B cell (primary cell): Measurements from ENCODE around the gene FAM151A. TPM values are rescaled to one million over a fixed set of nuclear protein-coding genes. Genes with fewer than 3 reads are reported as not detected.

Experiments used
- ATAC-seq: fragments of 200-7000 bp; cut with Tn5 transposase; one replicate; pipeline ENCODE4 v1.10.0; 2021; ENCODE audit warnings: low read depth, mild to moderate bottlenecking, moderate number of reproducible peaks, moderate library complexity
- CTCF ChIA-PET: fragments of 350-600 bp; sonication (Branson Sonifier 250); formaldehyde crosslinking; loops from one replicate; lab custom pipeline; 2021; ENCODE audit warnings: antibody characterized with exemption, inconsistent platforms; lab: Charles Lee
- POLR2A ChIA-PET: fragments of 350-600 bp; sonication (Branson Sonifier 250); formaldehyde crosslinking; loops from one replicate; lab custom pipeline; 2021; ENCODE audit warnings: antibody characterized with exemption; lab: Charles Lee
- DNase-seq: peaks from one replicate; pipeline ENCODE4 v3.0.0; 2013
- H2AFZ ChIP-seq: 2 replicates; pipeline ENCODE4 v1.6.1; 2012; ENCODE audit warnings: mild to moderate bottlenecking, low read depth, low read length; ENCODE audit not compliant: insufficient read depth, poor library complexity, severe bottlenecking
- H3K27ac ChIP-seq, 2 donors: 1 replicate in 1 of 2; 2 replicates in 1 of 2; pipeline ENCODE4 v1.5.1; 2012 to 2013; ENCODE audit warnings: low read length in 2 of 2, mild to moderate bottlenecking in 2 of 2, moderate library complexity in 1 of 2
- H3K27me3 ChIP-seq, 4 experiments: fragments of 200-600 bp in 1 of 4; sonication (generic) in 1 of 4; replicated peaks in 1 of 4; 1 replicate in 2 of 4; 2 replicates in 2 of 4; pipeline versions ENCODE4 v1.6.1 to v1.7.0; 2013 to 2016; ENCODE audit warnings: low read length in 3 of 4, mild to moderate bottlenecking in 2 of 4, mixed read lengths in 1 of 4, moderate library complexity in 1 of 4; ENCODE audit not compliant: insufficient read depth in 4 of 4, control insufficient read depth in 3 of 4; ENCODE audit errors: control extremely low read depth in 1 of 4
- H3K36me3 ChIP-seq, 2 experiments: replicated peaks in 1 of 2; 1 replicate in 1 of 2; 2 replicates in 1 of 2; pipeline versions ENCODE4 v1.6.1 to v1.7.1; 2013; ENCODE audit warnings: low read length in 1 of 2; ENCODE audit not compliant: insufficient read depth in 2 of 2, control insufficient read depth in 1 of 2; ENCODE audit errors: control extremely low read depth in 1 of 2, extremely low read depth in 1 of 2
- H3K4me1 ChIP-seq, 2 donors: fragments of 200-600 bp in 1 of 2; sonication (generic) in 1 of 2; 1 replicate in 1 of 2; 2 replicates in 1 of 2; pipeline versions ENCODE4 v1.5.1 to v1.6.1; 2013 to 2017; ENCODE audit warnings: low read length in 2 of 2; ENCODE audit not compliant: control insufficient read depth in 2 of 2, insufficient read depth in 2 of 2
- H3K4me2 ChIP-seq: replicated peaks from 2 replicates; pipeline ENCODE3; 2012; ENCODE audit warnings: mild to moderate bottlenecking, low read depth, low read length; ENCODE audit not compliant: poor library complexity, severe bottlenecking
- H3K4me3 ChIP-seq, 5 experiments: fragments of 200-600 bp in 1 of 5; sonication (generic) in 1 of 5; 1 replicate in 3 of 5; 2 replicates in 2 of 5; pipeline versions ENCODE4 v1.5.1 to v1.7.0; 2011 to 2016; ENCODE audit warnings: low read length in 4 of 5, mild to moderate bottlenecking in 4 of 5, low read depth in 2 of 5, control low read depth in 1 of 5, moderate library complexity in 1 of 5; ENCODE audit not compliant: insufficient read depth in 1 of 5; ENCODE audit errors: control extremely low read depth in 1 of 5, extremely low read depth in 1 of 5
- H3K79me2 ChIP-seq: fragments of 200-600 bp; sonication (generic); one replicate; pipeline ENCODE4 v1.6.0; 2016; ENCODE audit warnings: low read length; ENCODE audit not compliant: control insufficient read depth, insufficient read depth
- H3K9ac ChIP-seq: fragments of 200-600 bp; sonication (generic); 2 replicates; pipeline ENCODE4 v1.6.1; 2017; ENCODE audit warnings: mild to moderate bottlenecking, low read length, moderate library complexity
- H3K9me3 ChIP-seq, 3 donors: one replicate each; pipeline versions ENCODE4 v1.6.1 to v1.7.1; 2013; ENCODE audit warnings: low read length in 2 of 3; ENCODE audit not compliant: control insufficient read depth in 2 of 3, insufficient read depth in 1 of 3; ENCODE audit errors: control extremely low read depth in 1 of 3
- H4K20me1 ChIP-seq: 2 replicates; pipeline ENCODE4 v1.6.0; 2012; ENCODE audit warnings: mild to moderate bottlenecking, low read length; ENCODE audit not compliant: insufficient read depth, control insufficient read depth, poor library complexity, severe bottlenecking
- H3K27ac Mint-ChIP-seq: one replicate; pipeline ENCODE4 v1.8.0; 2021; ENCODE audit warnings: mixed read lengths
- H3K27me3 Mint-ChIP-seq: one replicate; pipeline ENCODE4 v1.8.0; 2021; ENCODE audit warnings: mixed read lengths
- H3K4me1 Mint-ChIP-seq: one replicate; pipeline ENCODE4 v1.8.0; 2021; ENCODE audit warnings: mixed read lengths
- H3K4me3 Mint-ChIP-seq: one replicate; pipeline ENCODE4 v1.8.0; 2021; ENCODE audit warnings: mixed read lengths
- H3K9me3 Mint-ChIP-seq: one replicate; pipeline ENCODE4 v1.8.0; 2022; ENCODE audit warnings: mixed read lengths; ENCODE audit not compliant: insufficient read depth
- CTCF ChIP-seq: fragments of 200-600 bp; IDR thresholded peaks from one replicate; pipeline ENCODE4 v1.8.0; 2022; ENCODE audit warnings: antibody characterized with exemption, mild to moderate bottlenecking
- EZH2 ChIP-seq: IDR thresholded peaks from 2 replicates; pipeline ENCODE4 v1.6.1; 2012; ENCODE audit warnings: borderline replicate concordance, low read depth, mild to moderate bottlenecking, moderate library complexity, low read length; ENCODE audit not compliant: insufficient read depth, poor library complexity, severe bottlenecking
- WGBS: methylation state at CpG from one replicate; pipeline ENCODE4 v1.1.5; 2013; ENCODE audit warnings: missing lambda C conversion rate; ENCODE audit not compliant: insufficient coverage; 5-methylcytosine and 5-hydroxymethylcytosine counted together
- intact Hi-C: fragments of 100-400 bp; cut with micrococcal nuclease; formaldehyde crosslinking; loops from one replicate; pipeline ENCODE4 v1.10.0; 2022
- polyA plus RNA-seq: library from polyadenylated mRNA; depleted of rRNA; stranded (reverse); fragments of >200 nt; gene quantifications from 2 replicates; pipeline ENCODE4 v1.2.3, GENCODE V29; 2012
- total RNA-seq, 2 donors: library from RNA; stranded (reverse); fragments of 120-200 nt in 1 of 2; gene quantifications; 1 replicate in 1 of 2; 2 replicates in 1 of 2; pipeline versions ENCODE4 v1.2.3 to v1.2.4, GENCODE V29; 2013 to 2022

The FAM151A gene
- total and polyA plus RNA-seq, 2 donors (not counting 1 experiment from before 2014, with no cell fraction given) = not detected

- H3K27me3 Mint-ChIP-seq = peaks cover 3% of the 10 kb centered on the region
- Histone ChIP-seq H3K36me3 (no peaks in the 10 kb centered on the region), H3K27ac (no peak overlapping the region), H3K4me3 (no peak overlapping the region), H3K4me1 (no peaks in the 10 kb centered on the region), H2AFZ (no peak overlapping the region), H4K20me1 (no peaks in the 10 kb centered on the region), H3K79me2 (no peaks in the 10 kb centered on the region), H3K9me3 (no peaks in the 10 kb centered on the region), H3K27me3 (peaks cover 0 to 3% (median 0%) of the 10 kb centered on the region in 4 experiments), H3K4me2 (no peak overlapping the region), H3K9ac (no peak overlapping the region)
- ChIA-PET CTCF (no interaction called here), POLR2A (no interaction called here)
- H3K4me1 Mint-ChIP-seq = peaks cover 6% of the 10 kb centered on the region
- no peak for DNase-seq
- ATAC-seq = no peak
- H3K27ac Mint-ChIP-seq = no peak overlapping the region
- 99% methylated on average over 8 of the region's 10 CpGs for WGBS
- no peaks in the 10 kb centered on the region for H3K9me3 Mint-ChIP-seq
- no peak for TF ChIP-seq CTCF
- TF ChIP-seq EZH2 = no peak
- intact Hi-C loops = no loop called here
- no peak overlapping the region for H3K4me3 Mint-ChIP-seq
Observed at GRCh38 chr1:54601730-54602129, 21.6 kb downstream of the FAM151A start.

DNA sequence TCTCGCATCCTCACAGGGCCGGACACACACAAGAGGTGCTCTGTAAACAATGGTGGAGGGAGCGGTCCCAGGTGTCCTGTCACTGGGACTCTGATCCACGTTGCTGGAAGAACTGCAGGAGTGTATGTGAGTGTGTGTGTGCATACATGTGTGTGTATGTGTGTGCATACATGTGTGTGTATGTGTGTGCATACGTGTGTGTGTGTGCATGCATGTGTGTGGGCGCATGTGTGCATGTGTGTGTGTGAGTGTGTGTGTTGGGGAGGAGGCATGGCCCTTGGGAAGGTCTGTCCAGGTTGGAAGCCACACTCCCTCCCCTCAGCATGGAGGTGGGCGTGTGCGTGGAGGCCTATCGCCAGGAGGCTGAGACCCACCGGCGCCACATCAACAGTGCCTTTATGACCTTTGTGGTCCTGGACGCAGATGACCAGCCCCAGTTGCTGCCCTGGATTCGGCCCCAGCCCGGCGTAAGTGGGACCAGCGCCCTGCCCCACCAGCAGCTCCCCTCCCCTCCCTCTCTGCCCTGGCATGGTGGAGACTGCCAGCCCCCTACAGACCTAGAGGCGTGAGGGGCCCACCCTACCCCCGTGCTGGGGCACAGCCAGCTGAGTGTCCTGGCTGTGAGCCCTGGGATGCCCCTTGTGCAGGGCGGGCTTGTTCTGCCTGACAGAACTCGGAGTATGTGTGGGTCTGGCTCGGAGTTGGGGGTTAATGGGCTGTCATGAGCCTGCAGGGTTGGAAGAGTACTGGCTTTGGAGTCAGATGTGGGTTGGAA is 22.2 kb downstream of the FAM151A start:
- H3K27ac Mint-ChIP-seq = no peak overlapping the region
- no peak for DNase-seq
- H3K9me3 Mint-ChIP-seq = no peaks in the 10 kb centered on the region
- H3K4me3 Mint-ChIP-seq = no peak overlapping the region
- H3K79me2 ChIP-seq = no peaks in the 10 kb centered on the region
- no peak overlapping the region for H3K4me3 ChIP-seq
- H3K27me3 Mint-ChIP-seq = peaks cover 3% of the 10 kb centered on the region
- ATAC-seq = no peak
- 93% methylated on average over 20 of the region's 21 CpGs for WGBS
- H3K27me3 ChIP-seq = peaks cover 0 to 3% (median 0%) of the 10 kb centered on the region in 4 experiments
- POLR2A ChIA-PET = no interaction called here
- peaks cover 6% of the 10 kb centered on the region for H3K4me1 Mint-ChIP-seq
- no peaks in the 10 kb centered on the region for H4K20me1 ChIP-seq
- no peaks in the 10 kb centered on the region for H3K4me1 ChIP-seq
- TF ChIP-seq CTCF = no peak
- TF ChIP-seq EZH2 = no peak
- no peak overlapping the region for H3K27ac ChIP-seq
- intact Hi-C loops = no loop called here
- H3K4me2 ChIP-seq = no peak overlapping the region
- H3K9me3 ChIP-seq = no peaks in the 10 kb centered on the region
- H2AFZ ChIP-seq = no peak overlapping the region
- H3K36me3 ChIP-seq = no peaks in the 10 kb centered on the region
- no peak overlapping the region for H3K9ac ChIP-seq
- CTCF ChIA-PET = no interaction called here
